Fibroblast of lung (primary cell): ENCODE measurements around the gene FCGR3A.
"Not testable (repeated sequence)": the region's sequence is repeated elsewhere in the genome, so short reads cannot be mapped to it uniquely, and the experiment has no call there.

Experiments
- CTCF ChIP-seq, 2 donors: IDR thresholded peaks in 1 of 2; conservative IDR thresholded peaks in 1 of 2; 1 replicate in 1 of 2; 2 replicates in 1 of 2; pipeline ENCODE4 v1.5.1; 2011 to 2012; ENCODE audit warnings: low read length in 2 of 2, control low read depth in 1 of 2, inconsistent platforms in 1 of 2, low read depth in 1 of 2, mild to moderate bottlenecking in 1 of 2
- EZH2 ChIP-seq: IDR thresholded peaks from 2 replicates; pipeline ENCODE4 v1.5.1; 2012; ENCODE audit warnings: low read length, control low read depth, mild to moderate bottlenecking; ENCODE audit errors: missing control alignments

- TF ChIP-seq CTCF (conservative IDR thresholded peaks at IDR 0.05 in 1 of 2, IDR thresholded peaks at IDR 0.05 in 1 of 2; ENCODE audit: low read depth in 1 of 2, low read length in 2 of 2); EZH2: not testable (repeated sequence)
These were observed 16.7 kb downstream of the FCGR3A start for GRCh38 chr1:161532644-161533567.
